Activated T-helper 1 cell treated with anti-CD3 and anti-CD28 coated beads, Interleukin-2, amount 50 U/mL, for 16 hours (primary cell): ENCODE results near the gene GPRC6A.
"Not testable (repeated sequence)": the region's sequence is repeated elsewhere in the genome, so short reads cannot be mapped to it uniquely, and the experiment has no call there.

Experiments
- DNase-seq, 2 donors: peaks; one replicate each; pipeline ENCODE4 v3.0.0-alpha.2; 2020; ENCODE audit warnings: low read depth in 1 of 2, low spot score in 1 of 2

GPRC6A gene

GRCh38 chr6:116828983-116829382 lies at the start of gene GPRC6A:
GPRC6A (minus strand) TSS chr6:116829083; CDS start chr6:116829013, 70 bp downstream.
- DNase-seq, result no peak

- DNase-seq, result no peak
These were observed 48.9 kb upstream of the GPRC6A start for GRCh38 chr6:116877743-116878142.

- DNase-seq, result no peak
These were observed 48.0 kb upstream of the GPRC6A start, which contains the start of gene RFX6 for GRCh38 chr6:116876635-116877611. RFX6 (plus strand) TSS chr6:116877242; CDS start chr6:116877276, 34 bp downstream.

- no peak for DNase-seq
These were observed 47.2 kb upstream of the GPRC6A start for GRCh38 chr6:116876107-116876506.

- DNase-seq, result no peak
These were observed 43.9 kb upstream of the GPRC6A start for GRCh38 chr6:116872771-116873170.

- no peak for DNase-seq
These were observed 37.5 kb upstream of the GPRC6A start for GRCh38 chr6:116866281-116866871.

GRCh38 chr6:116859264-116859663 lies 30.4 kb upstream of the GPRC6A start:
- DNase-seq, result no peak

GRCh38 chr6:116858060-116858459 lies 29.2 kb upstream of the GPRC6A start:
- DNase-seq, result no peak

GRCh38 chr6:116847227-116847626 lies 18.3 kb upstream of the GPRC6A start:
- DNase-seq, result no peak

GRCh38 chr6:116842459-116842858 lies 13.6 kb upstream of the GPRC6A start:
- no peak for DNase-seq

- no peak for DNase-seq
These were observed 11.2 kb upstream of the GPRC6A start for GRCh38 chr6:116840091-116840490.

GRCh38 chr6:116836606-116837342 lies 7.9 kb upstream of the GPRC6A start:
- no peak for DNase-seq

GRCh38 chr6:116834526-116834925 lies 5.6 kb upstream of the GPRC6A start:
- not testable (repeated sequence) for DNase-seq

GRCh38 chr6:116827561-116828240 lies 1.2 kb downstream of the GPRC6A start:
- DNase-seq, result no peak

GRCh38 chr6:116816336-116816735 lies 12.5 kb downstream of the GPRC6A start:
- DNase-seq, result not testable (repeated sequence)

GRCh38 chr6:116812051-116812650 lies 16.7 kb downstream of the GPRC6A start:
- DNase-seq, result no peak

- no peak for DNase-seq
These were observed 26.9 kb downstream of the GPRC6A start for GRCh38 chr6:116801971-116802370.

GRCh38 chr6:116799945-116800344 lies 28.9 kb downstream of the GPRC6A start:
- DNase-seq, result no peak

- no peak for DNase-seq
These were observed 31.3 kb downstream of the GPRC6A start for GRCh38 chr6:116797585-116797984.

- DNase-seq, result no peak
These were observed 35.7 kb downstream of the GPRC6A start for GRCh38 chr6:116793224-116793623.

GRCh38 chr6:116783852-116784251 lies 45.0 kb downstream of the GPRC6A start:
- no peak for DNase-seq
